HTERT RPE-1 (cell line): ENCODE measurements around the gene ANKFY1.
"Not testable (repeated sequence)": the region's sequence is repeated elsewhere in the genome, so short reads cannot be mapped to it uniquely, and the experiment has no call there.

Experiments
- in situ Hi-C: fragments of 300-500 bp; cut with MboI; formaldehyde crosslinking; loops from 4 replicates; pipeline ENCODE4 v1.14.3; 2020; ENCODE audit warnings: low sequenced_read_pairs

ANKFY1 gene

GRCh38 chr17:4160294-4160859 is 103.4 kb downstream of the ANKFY1 start:
- in situ Hi-C loops = no loop called here

DNA sequence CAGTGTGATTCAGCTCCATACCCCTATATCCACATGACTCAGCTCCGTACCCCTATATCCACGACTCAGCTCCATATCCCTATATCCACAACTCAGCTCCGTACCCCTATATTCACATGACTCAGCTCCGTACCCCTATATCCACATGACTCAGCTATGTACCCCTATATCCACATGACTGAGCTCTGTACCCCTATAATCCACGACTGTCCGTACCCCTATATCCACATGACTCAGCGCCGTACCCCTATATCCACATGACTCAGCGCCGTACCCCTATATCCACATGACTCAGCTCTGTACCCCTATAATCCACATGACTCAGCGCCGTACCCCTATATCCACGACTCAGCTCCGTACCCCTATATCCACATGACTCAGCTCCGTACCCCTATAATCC is 104.0 kb downstream of the ANKFY1 start:
- in situ Hi-C loops = no loop called here

DNA sequence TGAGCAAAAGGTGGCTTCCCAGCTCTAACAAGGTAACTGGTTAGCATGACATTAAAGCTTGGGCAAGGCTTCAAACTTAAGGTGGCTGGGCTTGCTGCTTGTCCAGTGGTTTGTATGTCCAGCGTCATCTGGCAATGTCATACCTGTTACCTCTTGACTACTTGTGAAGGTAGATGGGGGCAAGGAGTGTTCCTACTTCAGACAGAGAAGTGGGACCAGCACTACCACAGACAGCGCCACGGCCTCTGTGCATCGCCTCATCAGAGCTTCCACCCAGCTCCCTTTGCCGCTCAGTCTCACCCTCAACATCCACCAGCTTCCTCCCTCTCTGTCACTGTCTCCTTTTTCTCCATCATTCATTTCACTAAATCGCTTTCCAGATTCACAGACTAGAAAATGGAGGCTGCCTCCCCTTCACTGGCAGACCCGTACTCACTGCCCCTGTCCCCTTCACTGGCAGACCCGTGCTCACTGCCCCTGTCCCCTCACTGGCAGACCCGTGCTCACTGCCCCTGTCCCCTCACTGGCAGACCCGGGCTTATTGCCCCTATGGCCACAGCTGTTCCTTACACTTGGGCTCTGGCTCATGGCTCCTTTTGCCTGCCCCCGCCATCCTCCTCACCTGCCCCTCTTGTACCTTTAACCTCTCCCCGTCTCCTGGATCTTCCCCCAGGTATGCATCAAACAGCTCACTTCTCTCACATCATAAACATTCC is 106.0 kb downstream of the ANKFY1 start:
- in situ Hi-C loops = no loop called here

GRCh38 chr17:4156750-4157381 is 106.9 kb downstream of the ANKFY1 start:
- in situ Hi-C loops = no loop called here

DNA sequence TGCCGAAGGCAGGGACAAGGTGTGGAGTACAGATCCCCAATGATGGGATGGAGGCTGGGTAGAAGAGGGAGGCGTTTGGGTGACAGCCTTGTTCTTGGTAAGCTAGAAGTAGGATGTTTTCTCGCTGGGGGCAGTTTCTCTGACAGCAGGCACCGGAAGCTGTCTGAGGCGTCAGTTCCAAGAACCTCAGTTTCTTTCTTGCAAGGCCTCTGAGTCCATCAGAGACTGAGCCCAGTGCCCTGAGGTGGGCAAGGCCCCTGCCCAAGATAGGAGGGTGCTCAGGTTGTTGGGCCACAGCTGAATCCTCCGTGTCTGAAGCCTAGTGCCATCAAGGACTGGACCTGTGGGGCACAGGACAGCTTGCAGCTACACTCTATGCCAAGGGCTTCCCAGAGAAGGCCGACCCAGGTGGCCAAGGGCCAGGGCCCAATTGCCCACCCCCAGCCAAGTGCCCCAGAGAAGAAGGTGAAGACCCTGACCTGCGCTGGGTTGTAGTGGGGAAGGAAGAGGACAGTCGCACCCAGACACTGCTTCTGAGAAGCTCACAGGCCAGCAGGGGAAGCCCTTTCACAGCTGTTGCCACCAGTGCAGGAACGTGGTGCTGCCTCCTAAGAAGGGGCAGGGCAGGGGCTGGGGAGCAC is 107.7 kb downstream of the ANKFY1 start:
- in situ Hi-C loops = no loop called here

DNA sequence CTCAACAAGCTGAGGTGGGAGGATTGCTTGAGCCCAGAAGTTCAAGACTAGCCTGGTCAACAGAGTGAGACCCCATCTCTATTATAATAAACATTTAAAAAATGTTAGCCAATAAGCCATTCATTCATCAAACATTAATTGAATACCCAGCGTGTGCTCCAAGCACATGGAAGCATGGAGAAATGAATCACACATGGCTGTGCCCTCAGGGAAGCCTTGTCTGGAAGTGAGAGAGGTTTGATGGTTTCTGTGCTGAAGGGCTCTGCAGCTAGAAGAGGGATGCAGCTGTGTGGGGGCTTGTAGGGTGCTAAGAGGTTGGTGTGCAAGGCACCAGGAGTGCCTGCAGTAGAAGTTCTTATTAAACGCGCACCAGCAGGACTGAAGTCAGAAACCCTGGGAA is 109.6 kb downstream of the ANKFY1 start:
- in situ Hi-C loops = no loop called here

DNA sequence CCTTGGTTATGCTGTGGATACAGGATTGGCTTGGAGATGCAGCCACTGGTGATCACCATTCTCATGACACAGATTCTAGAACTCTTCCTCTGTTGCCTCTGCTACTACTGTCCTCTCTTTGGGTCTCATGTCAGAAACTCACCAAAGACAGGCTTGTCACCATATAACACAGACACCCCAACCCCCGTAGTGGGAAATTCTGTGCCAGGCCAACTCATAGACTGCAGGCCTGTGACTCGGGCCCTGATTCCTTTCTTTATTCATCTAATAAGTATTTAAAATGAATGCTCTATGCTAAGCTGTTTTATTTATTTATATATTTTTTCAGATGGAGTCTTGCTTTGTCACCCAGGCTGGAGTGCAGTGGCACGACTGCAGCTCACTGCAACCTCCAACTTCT is 111.3 kb downstream of the ANKFY1 start:
- in situ Hi-C loops = no loop called here

DNA sequence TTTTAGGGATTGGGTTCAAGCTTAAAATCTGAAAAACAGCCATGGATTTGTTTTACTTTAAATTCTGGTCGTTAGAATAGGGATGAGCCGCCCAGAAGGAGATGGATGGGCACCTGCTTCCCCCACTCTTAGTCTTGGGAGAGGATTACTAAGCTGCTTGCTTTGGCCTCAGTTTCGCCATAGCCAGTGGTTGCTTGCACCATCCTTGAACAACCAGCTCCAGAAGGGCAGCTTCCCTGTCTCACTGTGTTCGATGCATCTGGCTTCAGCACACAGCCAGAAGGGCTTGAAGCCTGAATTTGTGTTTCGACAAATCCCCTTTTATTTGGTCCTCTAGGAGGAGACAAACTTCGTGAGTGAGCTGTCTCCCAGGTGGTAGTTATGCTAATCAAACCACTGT is 113.7 kb downstream of the ANKFY1 start:
- in situ Hi-C loops = no loop called here

DNA sequence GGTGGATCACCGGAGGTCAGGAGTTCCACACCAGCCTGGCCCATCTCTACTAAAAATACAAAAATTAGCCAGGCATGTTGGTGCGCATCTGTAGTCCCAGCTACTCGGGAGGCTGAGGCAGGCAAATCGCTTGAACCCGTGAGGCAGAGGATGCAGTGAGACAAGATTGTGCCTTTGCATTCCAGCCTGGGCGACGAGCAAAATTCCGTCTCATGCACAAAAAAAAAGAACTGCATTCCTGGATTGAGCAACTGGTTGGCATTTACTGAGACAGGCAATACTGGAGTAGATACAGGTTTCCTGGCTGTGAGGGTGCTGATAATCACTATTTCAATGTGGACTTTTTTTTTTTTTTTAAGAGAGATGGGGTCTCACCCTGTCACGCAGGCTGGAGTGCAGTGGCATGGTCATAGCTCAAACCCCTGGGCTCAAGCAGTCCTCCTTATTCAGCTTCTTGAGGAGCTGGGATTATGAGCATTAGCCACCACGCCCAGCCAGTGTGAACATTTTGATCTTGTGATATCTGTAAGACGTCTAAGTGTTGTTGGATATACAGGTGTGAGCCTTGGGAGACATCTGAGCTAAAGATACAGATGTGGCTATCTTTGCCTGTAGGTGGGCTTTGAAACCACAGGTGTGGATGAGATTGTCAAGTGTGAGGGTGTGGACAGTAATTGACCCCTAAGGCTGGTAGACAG is 115.0 kb downstream of the ANKFY1 start:
- in situ Hi-C loops = no loop called here

DNA sequence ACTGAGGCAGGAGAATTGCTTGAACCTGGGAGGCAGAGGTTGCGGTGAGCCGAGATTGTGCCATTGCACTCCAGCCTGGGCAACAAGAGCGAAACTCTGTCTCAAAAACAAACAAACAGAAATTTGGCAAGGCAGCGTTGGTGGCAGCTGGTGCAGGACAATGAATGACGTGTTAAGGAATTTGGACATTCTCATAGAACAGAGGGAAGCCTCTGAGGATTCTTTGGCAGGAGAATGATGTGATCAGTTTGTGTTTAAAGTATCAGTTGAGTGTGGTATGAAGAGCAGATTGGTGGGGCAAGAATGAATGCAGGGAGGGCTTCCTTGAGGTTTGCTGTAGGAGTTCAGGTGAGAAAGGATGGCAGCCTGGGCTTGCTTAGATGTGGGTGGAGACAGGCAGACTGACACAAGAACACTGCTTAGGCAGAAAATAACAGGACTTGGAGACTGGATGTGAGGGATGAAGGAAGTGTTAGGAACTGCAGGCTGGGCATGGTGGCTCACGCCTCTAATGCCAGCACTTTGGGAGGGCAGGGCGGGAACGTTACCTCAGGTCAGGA is 115.9 kb downstream of the ANKFY1 start:
- in situ Hi-C loops = no loop called here

- in situ Hi-C loops = no loop called here
Observed at GRCh38 chr17:4146641-4147040, 117.1 kb downstream of the ANKFY1 start.

- in situ Hi-C loops = no loop called here
Observed at GRCh38 chr17:4144422-4144747, 119.4 kb downstream of the ANKFY1 start.

- in situ Hi-C loops = no loop called here
Observed at GRCh38 chr17:4143563-4144421, 120.0 kb downstream of the ANKFY1 start.

DNA sequence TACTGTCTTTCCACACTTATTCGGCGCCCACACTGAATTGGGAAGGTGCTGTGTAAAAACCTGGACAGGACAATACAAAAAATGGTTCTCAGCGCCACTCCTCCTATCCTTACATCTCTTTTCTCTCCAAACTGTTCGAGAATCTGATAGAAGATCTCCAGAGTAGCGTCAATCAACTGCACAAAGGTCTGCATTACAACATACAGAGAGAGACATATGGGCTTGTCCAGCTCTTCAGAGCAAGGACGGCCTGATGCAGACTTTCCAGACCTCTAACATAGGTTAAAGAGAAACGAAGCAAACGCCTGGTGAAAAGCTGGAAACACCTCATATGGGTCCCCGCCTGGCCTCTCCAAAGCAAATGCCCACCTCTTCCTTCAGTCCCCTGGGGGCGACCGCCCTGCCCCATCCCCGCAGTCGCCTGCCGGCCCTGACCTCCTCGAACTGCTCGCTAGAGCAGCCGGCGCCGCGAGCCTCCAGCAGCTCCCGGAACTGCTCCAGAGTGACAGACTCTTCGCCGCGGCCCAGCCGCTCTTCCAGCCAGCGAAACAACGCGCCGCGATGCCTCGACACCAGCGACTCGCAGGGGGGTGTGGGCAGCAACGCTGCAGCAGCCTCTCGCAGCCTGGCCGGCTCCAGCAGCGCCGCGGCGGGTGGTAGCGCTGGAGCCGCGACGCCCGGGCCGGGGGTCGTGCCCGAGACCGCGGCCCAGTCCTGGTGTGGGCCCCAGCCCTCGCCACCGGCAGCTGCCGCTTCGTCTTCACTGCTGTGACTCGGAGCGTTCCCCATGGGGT is 121.5 kb downstream of the ANKFY1 start:
- in situ Hi-C loops = no loop called here

DNA sequence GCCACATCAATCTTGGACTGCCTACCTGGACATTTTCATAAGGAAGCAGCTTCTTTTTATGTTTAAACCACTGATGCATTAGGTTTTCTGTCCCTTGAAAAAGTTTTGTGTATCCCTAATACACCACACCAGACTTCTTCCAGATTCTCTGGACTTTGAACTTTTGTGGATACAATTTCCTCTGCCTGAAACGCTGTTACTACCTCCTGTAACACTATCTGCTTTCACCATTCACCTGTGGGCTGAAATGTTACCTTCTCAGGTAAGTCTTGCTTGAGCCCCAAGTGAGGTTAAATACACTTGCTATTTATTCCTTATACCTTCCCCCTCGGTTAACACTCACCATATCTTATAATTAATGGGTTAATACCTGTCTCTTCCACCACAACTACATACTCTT is 123.7 kb downstream of the ANKFY1 start:
- in situ Hi-C loops = no loop called here

DNA sequence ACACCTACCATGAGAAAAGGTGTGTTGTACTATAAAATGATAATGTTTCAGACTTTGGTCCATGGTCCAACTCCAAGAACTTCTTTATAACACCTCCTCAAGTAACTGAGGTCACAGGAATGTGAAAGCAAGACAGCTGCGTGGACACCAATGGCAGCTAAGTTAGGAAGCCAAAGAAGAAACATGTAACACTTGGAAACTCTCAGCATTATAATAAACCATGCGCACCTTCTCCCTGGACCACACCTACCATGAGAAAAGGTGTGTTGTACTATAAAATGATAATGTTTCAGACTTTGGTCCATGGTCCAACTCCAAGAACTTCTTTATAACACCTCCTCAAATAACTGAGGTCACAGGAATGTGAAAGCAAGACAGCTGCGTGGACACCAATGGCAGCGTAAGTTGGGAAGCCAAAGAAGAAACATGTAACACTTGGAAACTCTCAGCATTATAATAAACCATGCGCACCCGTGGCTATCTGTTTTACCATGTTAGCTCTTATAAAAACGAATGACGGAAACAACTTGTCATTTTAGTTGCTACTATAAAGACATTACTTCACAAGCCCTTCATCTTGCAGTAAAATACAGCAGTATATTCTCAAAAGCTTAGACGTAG is 124.8 kb downstream of the ANKFY1 start:
- in situ Hi-C loops = not testable (repeated sequence)

DNA sequence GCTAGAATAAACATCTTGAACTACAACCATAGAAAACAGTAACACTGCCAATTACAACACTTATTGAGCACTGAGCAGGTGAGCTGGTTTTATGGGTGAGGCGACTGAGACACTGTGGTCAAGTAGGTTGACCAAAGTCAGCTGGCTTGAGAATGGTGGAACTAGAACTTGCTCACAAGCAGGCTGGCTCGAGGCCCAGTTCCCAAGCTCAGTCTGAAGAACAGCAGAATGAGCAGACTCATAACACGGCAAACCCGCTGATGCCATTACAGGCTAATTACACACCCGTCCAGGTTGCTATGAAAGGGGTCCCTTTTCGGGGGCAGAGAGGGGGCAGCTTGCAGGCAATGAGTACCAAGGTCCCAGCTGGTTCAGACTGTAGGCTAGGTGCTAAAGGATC is 127.4 kb downstream of the ANKFY1 start:
- in situ Hi-C loops = no loop called here

- in situ Hi-C loops = no loop called here
Observed at GRCh38 chr17:4135489-4135888, 128.3 kb downstream of the ANKFY1 start.

DNA sequence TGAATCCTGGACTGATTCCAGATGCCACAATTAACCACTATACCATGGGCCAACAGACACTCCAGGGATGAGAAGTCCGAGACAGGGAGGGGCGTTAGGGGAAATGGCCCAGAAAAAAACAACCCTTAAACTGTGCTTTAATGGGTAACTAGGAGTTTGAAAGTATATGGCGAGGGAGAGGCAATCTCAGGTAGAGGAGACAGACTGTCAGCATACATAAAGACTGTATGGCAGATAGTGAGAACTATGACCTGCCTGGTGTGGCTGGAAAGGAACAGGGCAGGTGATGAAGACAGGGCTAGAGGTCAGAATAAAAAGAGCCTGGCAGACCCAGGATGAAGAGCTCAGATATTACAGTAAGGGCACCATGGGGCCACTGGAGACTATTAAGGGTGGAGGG is 129.1 kb downstream of the ANKFY1 start:
- in situ Hi-C loops = no loop called here
